ENCODE measurements around the gene HAGH. TPM values are rescaled to one million over a fixed set of nuclear protein-coding genes. Genes with fewer than 3 reads are reported as not detected.

HAGH gene
- total RNA-seq, 1 experiment from 2014 or later = 38.4 TPM

GRCh38 chr16:1757714-1758461 is 68.7 kb downstream of the HAGH start:
- H2AFZ ChIP-seq (ENCODE audit: low read length) = no peak overlapping the region
- H3K9me3 ChIP-seq (ENCODE audit: low read length) = no peaks in the 10 kb centered on the region
- no peak overlapping the region for H3K4me2 ChIP-seq (ENCODE audit: low read depth, low read length, poor library complexity, severe bottlenecking)
- H3K4me3 ChIP-seq (ENCODE audit: low read length) = no peak overlapping the region
- no peaks in the 10 kb centered on the region for H3K79me2 ChIP-seq (ENCODE audit: low read length)
- H3K27me3 ChIP-seq (ENCODE audit: low read length) = no peaks in the 10 kb centered on the region
- 0 out of 2 replicates have a peak, but pooled peaks cover 2% of the 10 kb centered on the region for H3K36me3 ChIP-seq (ENCODE audit: insufficient read depth, low read length)
- no peak for DNase-seq
- no peaks in the 10 kb centered on the region for H4K20me1 ChIP-seq (ENCODE audit: insufficient read depth, low read depth, low read length)
- no peak overlapping the region for H3K27ac ChIP-seq (ENCODE audit: low read length)
- H3K4me1 ChIP-seq (ENCODE audit: low read length) = no peaks in the 10 kb centered on the region
- no peaks in the 10 kb centered on the region for H3K9me2 ChIP-seq (replicated peaks; ENCODE audit: insufficient read depth, low read length)
- no peak overlapping the region for H3K9ac ChIP-seq (ENCODE audit: low read length)

Other genes with a start within 250 kb of the HAGH start
- 13.6 and 16.1 TPM in 2 replicates for gene IFT140, start 214.8 kb downstream of the HAGH start, total RNA-seq (2014; rRNA removed; shearing (Covaris generic); ENCODE audit: low replicate concordance)
- 7.6 TPM in 2 replicates for gene CRAMP1, start 214.5 kb downstream of the HAGH start, total RNA-seq (2014; rRNA removed; shearing (Covaris generic); ENCODE audit: low replicate concordance)
- gene JPT2, start 148.5 kb downstream of the HAGH start, total RNA-seq (2014; rRNA removed; shearing (Covaris generic); ENCODE audit: low replicate concordance) = 26.2 and 35.6 TPM in 2 replicates
- 59.2 and 82.4 TPM in 2 replicates for gene MAPK8IP3, start 120.6 kb downstream of the HAGH start, total RNA-seq (2014; rRNA removed; shearing (Covaris generic); ENCODE audit: low replicate concordance)
- gene NME3, start 55.3 kb downstream of the HAGH start, total RNA-seq (2014; rRNA removed; shearing (Covaris generic); ENCODE audit: low replicate concordance) = 35.9 and 83.0 TPM in 2 replicates
- gene EME2, start 54.0 kb downstream of the HAGH start, total RNA-seq (2014; rRNA removed; shearing (Covaris generic); ENCODE audit: low replicate concordance) = 7.7 and 27.2 TPM in 2 replicates
- gene MRPS34, start 53.7 kb downstream of the HAGH start, total RNA-seq (2014; rRNA removed; shearing (Covaris generic); ENCODE audit: low replicate concordance) = 101 and 177 TPM in 2 replicates
- 38.5 and 73.9 TPM in 2 replicates for gene SPSB3, start 44.3 kb downstream of the HAGH start, total RNA-seq (2014; rRNA removed; shearing (Covaris generic); ENCODE audit: low replicate concordance)
- 35.9 and 66.3 TPM in 2 replicates for gene NUBP2, start 43.9 kb downstream of the HAGH start, total RNA-seq (2014; rRNA removed; shearing (Covaris generic); ENCODE audit: low replicate concordance)
- not detected in 2 replicates for gene IGFALS, start 33.1 kb downstream of the HAGH start, total RNA-seq (2014; rRNA removed; shearing (Covaris generic); ENCODE audit: low replicate concordance)
- gene FAHD1, start 381 bp upstream of the HAGH start, total RNA-seq (2014; rRNA removed; shearing (Covaris generic); ENCODE audit: low replicate concordance) = 12.6 and 24.6 TPM in 2 replicates
- gene MEIOB, start 45.3 kb upstream of the HAGH start, total RNA-seq (2014; rRNA removed; shearing (Covaris generic); ENCODE audit: low replicate concordance) = not detected in 2 replicates
- gene HS3ST6, start 91.6 kb upstream of the HAGH start, total RNA-seq (2014; rRNA removed; shearing (Covaris generic); ENCODE audit: low replicate concordance) = not detected in 2 replicates
- gene MSRB1, start 116.4 kb upstream of the HAGH start, total RNA-seq (2014; rRNA removed; shearing (Covaris generic); ENCODE audit: low replicate concordance) = 4.8 and 18.1 TPM in 2 replicates
- gene RPL3L, start 127.9 kb upstream of the HAGH start, total RNA-seq (2014; rRNA removed; shearing (Covaris generic); ENCODE audit: low replicate concordance) = not detected in 2 replicates
- 288 and 537 TPM in 2 replicates for gene NDUFB10, start 132.7 kb upstream of the HAGH start, total RNA-seq (2014; rRNA removed; shearing (Covaris generic); ENCODE audit: low replicate concordance)
- gene RPS2, start 138.0 kb upstream of the HAGH start, total RNA-seq (2014; rRNA removed; shearing (Covaris generic); ENCODE audit: low replicate concordance) = 3,837 and 4,799 TPM in 2 replicates
- not detected in 2 replicates for gene RNF151, start 140.0 kb upstream of the HAGH start, total RNA-seq (2014; rRNA removed; shearing (Covaris generic); ENCODE audit: low replicate concordance)
- 25.4 and 48.6 TPM in 2 replicates for gene TBL3, start 145.2 kb upstream of the HAGH start, total RNA-seq (2014; rRNA removed; shearing (Covaris generic); ENCODE audit: low replicate concordance)
- not detected in 2 replicates for gene NOXO1, start 154.6 kb upstream of the HAGH start, total RNA-seq (2014; rRNA removed; shearing (Covaris generic); ENCODE audit: low replicate concordance)
- gene GFER, start 157.4 kb upstream of the HAGH start, total RNA-seq (2014; rRNA removed; shearing (Covaris generic); ENCODE audit: low replicate concordance) = 17.0 and 43.8 TPM in 2 replicates
- gene SYNGR3, start 163.1 kb upstream of the HAGH start, total RNA-seq (2014; rRNA removed; shearing (Covaris generic); ENCODE audit: low replicate concordance) = 5.3 and 16.3 TPM in 2 replicates
- gene ZNF598, start 183.0 kb upstream of the HAGH start, total RNA-seq (2014; rRNA removed; shearing (Covaris generic); ENCODE audit: low replicate concordance) = 12.6 and 20.5 TPM in 2 replicates
- 3.0 TPM in 1 of 2 replicates, not detected in the other for gene NPW, start 193.0 kb upstream of the HAGH start, total RNA-seq (2014; rRNA removed; shearing (Covaris generic); ENCODE audit: low replicate concordance)
- gene NHERF2, start 200.1 kb upstream of the HAGH start, total RNA-seq (2014; rRNA removed; shearing (Covaris generic); ENCODE audit: low replicate concordance) = not detected in 2 replicates
- 23.2 and 52.2 TPM in 2 replicates for gene NTHL1, start 221.0 kb upstream of the HAGH start, total RNA-seq (2014; rRNA removed; shearing (Covaris generic); ENCODE audit: low replicate concordance)
- 33.3 and 64.5 TPM in 2 replicates for gene TSC2, start 221.2 kb upstream of the HAGH start, total RNA-seq (2014; rRNA removed; shearing (Covaris generic); ENCODE audit: low replicate concordance)